Heart right ventricle (tissue), 16 donors: ENCODE data around the gene MRPL12. TPM values are rescaled to one million over a fixed set of nuclear protein-coding genes. Genes with fewer than 3 reads are reported as not detected.

Experiments
- ATAC-seq, 8 donors: fragments of 200-7000 bp; cut with Tn5 transposase; one replicate each; pipeline ENCODE4 v1.9.1; 2020; ENCODE audit warnings: mild to moderate bottlenecking in 8 of 8, moderate library complexity in 8 of 8, moderate number of reproducible peaks in 1 of 8
- DNase-seq, 2 donors: peaks; one replicate each; pipeline ENCODE4 v3.0.0-alpha.2; 2020
- H3K27ac ChIP-seq, 10 donors: fragments of 200-600 bp; sonication (generic) in 2 of 10; one replicate each; pipeline versions ENCODE4 v1.5.0 to v1.8.0; 2020 to 2022; ENCODE audit warnings: mild to moderate bottlenecking in 3 of 10
- H3K27me3 ChIP-seq, 7 donors: fragments of 200-600 bp; one replicate each; pipeline ENCODE4 v1.8.0; 2021 to 2022; ENCODE audit warnings: mild to moderate bottlenecking in 2 of 7
- H3K36me3 ChIP-seq, 9 donors: fragments of 200-600 bp; sonication (generic) in 1 of 9; one replicate each; pipeline versions ENCODE4 v1.5.0 to v1.8.0; 2020 to 2022; ENCODE audit warnings: mild to moderate bottlenecking in 2 of 9
- H3K4me1 ChIP-seq, 9 donors: fragments of 200-600 bp; sonication (generic) in 1 of 9; one replicate each; pipeline versions ENCODE4 v1.5.0 to v1.8.0; 2020 to 2022; ENCODE audit warnings: mild to moderate bottlenecking in 4 of 9
- H3K4me3 ChIP-seq, 10 donors: fragments of 200-600 bp; sonication (generic) in 2 of 10; one replicate each; pipeline versions ENCODE4 v1.5.0 to v1.8.0; 2020 to 2022; ENCODE audit warnings: mild to moderate bottlenecking in 7 of 10, moderate library complexity in 2 of 10
- H3K9me3 ChIP-seq, 11 donors: fragments of 200-600 bp in 10 of 11; sonication (generic) in 2 of 11; one replicate each; pipeline versions ENCODE4 v1.5.0 to v1.8.0; 2013 to 2022; ENCODE audit warnings: mild to moderate bottlenecking in 2 of 11, control low read depth in 1 of 11, moderate library complexity in 1 of 11
- CTCF ChIP-seq, 9 donors: fragments of 200-600 bp; sonication (generic) in 2 of 9; IDR thresholded peaks; one replicate each; pipeline versions ENCODE4 v1.5.0 to v1.8.0; 2021 to 2022; ENCODE audit warnings: antibody characterized with exemption in 9 of 9, mild to moderate bottlenecking in 5 of 9, moderate library complexity in 1 of 9
- WGBS, 2 donors: extraction: QIAGEN DNeasy Blood & Tissue Kit; methylation state at CpG; one replicate each; pipeline ENCODE4 v1.1.7; 2013; ENCODE audit warnings: inconsistent platforms in 1 of 2; 5-methylcytosine and 5-hydroxymethylcytosine counted together
- intact Hi-C, 10 donors: fragments of 100-400 bp; cut with DNase I; formaldehyde crosslinking; loops; one replicate each; pipeline versions ENCODE4 v1.11.1 to v1.14.2; 2022
- polyA plus RNA-seq, 2 donors: library from polyadenylated mRNA; stranded (reverse); fragments of 200-250 nt; gene quantifications; one replicate each; pipeline ENCODE4 v1.2.3, GENCODE V29; 2013
- total RNA-seq, 10 donors: library from RNA; stranded (reverse); fragmentation: NEBNext Ultra II Directional in 3 of 10; extraction: Animal tissue kit (Norgen Biotek cat#: 25700) in 3 of 10; gene quantifications; one replicate each; pipeline versions ENCODE4 v1.2.1 to v1.2.4, GENCODE V29; 2021 to 2023
- donor health status: Arrhythmogenic right ventricular cardiomyopathy.
- donor health status: ischemic (EF 13 %, LVEDD 7.1; RV severe dilation, severe dysfunction).
- donor health status: healthy with polysubstance abuse.
- donor health status: DM: no; HTN: yes; CAD: no.
- donor health status: DM: no; HTN: no; CAD: no.
- donor health status: ischemic (EF 25% LVEDD 6.9; RV normal size, moderate dysfunction).
- donor health status: ischemic (EF 25% LVEDD 5.7; RV mildly dilated, moderate dysfunction).
- donor health status: healthy.
- donor health status: DM: yes; HTN: yes; CAD: no.
- donor health status: Ischemic cardiomyopathy.
- donor health status: ischemic (EF 35%, LVEDD 5.7; RV mildly dilated, moderate dysfunction).
- donor health status: nonischemic (EF 11% LVEDD 7.7; RV severe dilation, severe dysfunction).
- donor health status: DM: yes; HTN: yes; CAD: no.
- donor health status: PGD.
- donor health status: ischemic (EF 29% LVEDD 5.4; RV normal size, mild dysfunction).
- donor health status: nonischemic (EF 23%, LVEDD 6.1; RV moderate dilation, normal function).

Gene MRPL12
- total and polyA plus RNA-seq, 12 donors, result 105 to 533 (median 135) TPM

GRCh38 chr17:81701288-81702071 lies 1.7 kb upstream of the MRPL12 start:
- H3K9me3 ChIP-seq, result no peaks in the 10 kb centered on the region
- intact Hi-C loops, result no loop called here
- H3K27ac ChIP-seq, result peak overlapping the region in 3 of 10 donors; percentile 30 to 93 (median 92)
- H3K4me3 ChIP-seq, result peak overlapping the region in 8 of 10 donors; percentile 88 to 99 (median 93)
- TF ChIP-seq CTCF (IDR thresholded peaks at IDR 0.05), result no peak
- ATAC-seq, result no peak
- no peak for DNase-seq
- peaks cover 19 to 54% (median 37%) of the 10 kb centered on the region in 9 donors for H3K4me1 ChIP-seq
- peaks cover 0 to 78% (median 21%) of the 10 kb centered on the region in 9 donors for H3K36me3 ChIP-seq
- WGBS, 2 donors, result 69% methylated on average over 23 of the region's 23 CpGs
- H3K27me3 ChIP-seq, result no peaks in the 10 kb centered on the region

GRCh38 chr17:81703747-81704654 lies 834 bp downstream of the MRPL12 start:
- DNase-seq (no peak), ATAC-seq (peak in 1 of 8 donors; percentile 2)
- peaks cover 0 to 71% (median 9%) of the 10 kb centered on the region in 9 donors for H3K36me3 ChIP-seq
- H3K4me1 ChIP-seq, result peaks cover 19 to 38% (median 31%) of the 10 kb centered on the region in 9 donors
- H3K27me3 ChIP-seq, result no peaks in the 10 kb centered on the region
- intact Hi-C loops, result no loop called here
- H3K27ac ChIP-seq, result peak overlapping the region; percentile 89 to 96 (median 92)
- peak overlapping the region; percentile 75 to 99 (median 92) for H3K4me3 ChIP-seq
- TF ChIP-seq CTCF (IDR thresholded peaks at IDR 0.05), result no peak
- WGBS, 2 donors, result 22 to 25% methylated on average over 26 to 27 of the region's 27 CpGs
- no peaks in the 10 kb centered on the region for H3K9me3 ChIP-seq

- intact Hi-C loops, result no loop called here
- DNase-seq, result no peak
- Histone ChIP-seq H3K4me1 (peaks cover 23 to 44% (median 36%) of the 10 kb centered on the region in 9 donors), H3K27ac (no peak overlapping the region), H3K9me3 (no peaks in the 10 kb centered on the region), H3K27me3 (no peaks in the 10 kb centered on the region), H3K4me3 (no peak overlapping the region), H3K36me3 (peaks cover 0 to 56% (median 8%) of the 10 kb centered on the region in 9 donors)
- no peak for ATAC-seq
- WGBS, 2 donors, result 92 to 94% methylated on average over 30 of the region's 30 CpGs
- no peak for TF ChIP-seq CTCF (IDR thresholded peaks at IDR 0.05)
Observed at GRCh38 chr17:81705518-81706231, 2.5 kb downstream of the MRPL12 start.

GRCh38 chr17:81706232-81706611 lies 3.1 kb downstream of the MRPL12 start:
- Histone ChIP-seq H3K9me3 (no peaks in the 10 kb centered on the region), H3K27me3 (no peaks in the 10 kb centered on the region), H3K4me3 (no peak overlapping the region), H3K27ac (no peak overlapping the region), H3K4me1 (peaks cover 26 to 45% (median 37%) of the 10 kb centered on the region in 9 donors), H3K36me3 (peaks cover 0 to 50% (median 8%) of the 10 kb centered on the region in 9 donors)
- no peak for ATAC-seq
- intact Hi-C loops, result no loop called here
- WGBS, 2 donors, result 96% methylated on average over 17 of the region's 17 CpGs
- no peak for TF ChIP-seq CTCF (IDR thresholded peaks at IDR 0.05)
- DNase-seq, result no peak
